ENCODE data around the gene LRRC36. TPM values are rescaled to one million over a fixed set of nuclear protein-coding genes. Genes with fewer than 3 reads are reported as not detected.

Gene LRRC36
- total and polyA plus RNA-seq, 2 of the 13 experiments (the other 11 are each of a cell fraction or from before 2014, with no cell fraction given), result 0.12 to 0.15 TPM

- no peak for TF ChIP-seq SP1 (IDR thresholded peaks at IDR 0.05)
- no peak for TF ChIP-seq SP1 (CRISPR knock-in tag; IDR thresholded peaks at IDR 0.05)
- no peak for TF ChIP-seq ZNF878 (CRISPR knock-in tag; IDR thresholded peaks at IDR 0.05)
- no peak for TF ChIP-seq NBN (conservative IDR thresholded peaks at IDR 0.05)
- no peak for TF ChIP-seq SRSF4 (IDR thresholded peaks at IDR 0.05; ENCODE audit: low read depth, low read length, poor library complexity, severe bottlenecking)
- TF ChIP-seq GATA4 (IDR thresholded peaks at IDR 0.05; ENCODE audit: borderline replicate concordance, low read depth), result no peak
- peak; percentile 67 to 76; a peak in 2 of 4 replicates for TF ChIP-seq HMGXB4 (CRISPR knock-in tag; IDR thresholded peaks at IDR 0.05; ENCODE audit: borderline replicate concordance in 1 of 2, low read depth in 1 of 2)
- no peak for TF ChIP-seq ZNF513 (CRISPR knock-in tag; conservative IDR thresholded peaks at IDR 0.05)
- TF ChIP-seq SMAD3 (CRISPR knock-in tag; IDR thresholded peaks at IDR 0.05), result 0 out of 2 replicates have a peak, but pooled peaks have one; percentile 30
- no peak for TF ChIP-seq HNF1A (IDR thresholded peaks at IDR 0.05; ENCODE audit: low read depth)
- no peak for TF ChIP-seq HNF1A (CRISPR knock-in tag; IDR thresholded peaks at IDR 0.05; ENCODE audit: borderline replicate concordance)
- 0 out of 2 replicates have a peak, but pooled peaks have one; percentile 35 for TF ChIP-seq CEBPG (CRISPR knock-in tag; IDR thresholded peaks at IDR 0.05)
- TF ChIP-seq ZNF891 (CRISPR knock-in tag; IDR thresholded peaks at IDR 0.05), result no peak; the same call in none of the 2 replicates
- TF ChIP-seq ZMYM4 (CRISPR knock-in tag; IDR thresholded peaks at IDR 0.05), result no peak
- TF ChIP-seq PHF20 (CRISPR knock-in tag; IDR thresholded peaks at IDR 0.05), result no peak
- TF ChIP-seq ZNF564 (CRISPR knock-in tag; IDR thresholded peaks at IDR 0.05), result no peak
- no peak for TF ChIP-seq ZNF678 (CRISPR knock-in tag; IDR thresholded peaks at IDR 0.05)
- TF ChIP-seq MIER2 (CRISPR knock-in tag; IDR thresholded peaks at IDR 0.05), result no peak
- no peak for TF ChIP-seq NAIF1 (CRISPR knock-in tag; IDR thresholded peaks at IDR 0.05; ENCODE audit: borderline replicate concordance)
- no peak for TF ChIP-seq LBX2 (CRISPR knock-in tag; IDR thresholded peaks at IDR 0.05; ENCODE audit: borderline replicate concordance)
- no peak for TF ChIP-seq CSRNP2 (CRISPR knock-in tag; conservative IDR thresholded peaks at IDR 0.05; ENCODE audit: low read depth)
- no peak for TF ChIP-seq MBD4 (IDR thresholded peaks at IDR 0.05; ENCODE audit: borderline replicate concordance, low read length)
Measured at GRCh38 chr16:67428146-67428731, 101.6 kb downstream of the LRRC36 start (continued).
